OCI-M2 (cell line): ENCODE data around the gene PRDM10.
"Not testable (repeated sequence)": the region's sequence is repeated elsewhere in the genome, so short reads cannot be mapped to it uniquely, and the experiment has no call there.

Experiments used
- DNase-seq: peaks from one replicate; lab custom pipeline; 2025; ENCODE audit not compliant: unreplicated experiment; lab: John Stamatoyannopoulos, UW

The PRDM10 gene

DNA sequence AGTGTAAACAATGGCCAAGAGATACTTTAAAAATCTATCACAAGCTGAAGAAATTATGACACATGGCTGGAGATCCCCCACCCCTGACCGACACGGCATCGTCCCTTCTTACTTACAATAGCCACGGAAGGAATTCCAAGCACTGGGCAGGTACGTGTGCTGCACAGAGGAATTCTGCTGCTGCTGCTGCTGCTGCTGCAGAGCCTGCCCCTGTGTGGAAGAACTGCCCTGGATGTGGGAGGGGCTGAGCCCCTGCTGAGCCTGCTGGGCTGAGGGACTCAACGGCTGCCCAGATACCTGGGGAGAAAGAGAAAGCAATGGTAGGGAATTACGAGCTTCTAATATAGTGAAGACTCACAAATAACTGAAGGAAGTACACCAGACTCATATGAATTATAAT lies 92.3 kb downstream of the PRDM10 start:
- DNase-seq, result no peak

DNA sequence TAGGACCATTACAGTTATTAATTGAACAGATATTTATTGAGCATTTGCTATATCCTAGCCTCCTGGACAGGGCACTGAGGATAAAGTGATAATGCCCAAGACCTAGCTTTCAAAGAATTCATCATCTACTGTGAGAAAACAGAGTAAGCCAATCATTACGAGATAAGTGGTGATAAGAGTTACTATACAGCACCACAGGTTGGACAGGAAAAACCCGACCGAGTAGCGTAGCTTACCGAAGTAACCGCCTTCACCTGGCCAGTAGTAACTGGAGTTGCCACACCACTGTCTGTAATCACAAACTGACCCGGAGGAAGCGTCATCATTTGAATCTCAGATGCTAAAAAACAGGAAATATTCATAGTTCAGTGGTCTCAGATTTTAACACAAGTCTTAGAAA lies 97.2 kb downstream of the PRDM10 start:
- DNase-seq, result no peak

DNA sequence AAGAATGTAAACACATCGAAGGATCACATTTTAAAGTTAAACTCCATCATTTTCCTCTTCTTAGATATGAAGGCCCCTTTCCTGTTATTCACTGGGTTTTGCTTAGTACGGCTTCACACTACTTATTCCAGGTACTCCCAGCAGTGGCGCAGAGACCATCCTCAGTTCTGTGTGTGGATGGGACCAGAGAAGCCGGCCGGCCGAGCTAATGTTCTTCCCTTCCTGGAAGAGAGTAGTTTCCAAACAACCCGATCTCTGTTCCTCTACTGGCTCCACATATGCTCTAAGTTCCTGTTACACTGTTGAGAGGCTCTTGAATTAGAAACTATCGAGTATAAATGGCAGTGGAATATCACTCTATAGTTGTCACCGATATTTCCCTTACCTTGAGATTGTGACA lies 106.6 kb downstream of the PRDM10 start:
- DNase-seq, result no peak

DNA sequence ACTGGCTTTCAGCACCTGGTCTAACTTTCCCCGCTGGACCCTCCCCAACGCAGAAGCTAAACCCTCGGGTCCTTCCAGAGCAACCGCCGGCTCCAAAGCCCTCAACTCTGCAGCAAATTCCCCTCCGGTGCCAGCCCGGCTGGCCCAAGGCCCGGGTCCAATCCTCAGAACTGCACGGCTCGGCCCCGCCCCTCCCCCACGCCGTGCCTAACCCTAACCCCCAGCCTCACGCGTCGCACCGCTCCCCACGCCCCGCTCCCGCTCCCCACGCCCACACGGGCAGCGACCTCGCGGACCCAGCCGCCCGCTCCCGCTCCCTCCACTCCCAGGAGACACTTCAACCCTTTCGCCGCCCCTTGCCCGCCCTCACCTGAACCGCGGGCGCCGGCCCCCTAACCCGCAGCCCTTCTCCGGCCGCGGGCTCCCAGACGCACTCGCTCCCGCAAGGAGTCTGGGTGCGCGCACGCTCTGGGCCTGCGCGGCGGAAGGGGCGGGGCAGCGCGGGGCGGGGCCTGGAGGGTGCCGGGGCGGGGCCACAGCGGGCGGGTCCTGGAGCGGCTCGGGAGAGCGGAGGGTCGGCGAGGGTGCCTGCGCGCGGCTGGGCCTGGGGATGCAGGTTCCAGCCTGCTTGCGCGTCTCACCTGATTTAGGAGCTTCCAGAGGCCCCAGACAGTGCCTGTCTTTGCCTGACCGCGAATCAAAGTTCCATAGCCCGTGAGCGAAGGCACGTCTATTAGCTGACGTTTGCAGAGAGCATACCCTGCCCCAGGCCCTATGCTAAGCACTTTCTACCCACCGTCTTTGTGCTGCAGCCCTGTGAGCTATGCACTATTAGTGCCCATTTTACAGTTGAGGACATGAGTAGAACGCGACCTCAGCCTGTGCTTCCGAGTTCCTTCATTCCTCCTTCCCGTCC lies 107.3 kb downstream of the PRDM10 start, which contains the start of gene NFRKB:
NFRKB (minus strand) TSS at position 453 of the 916 bp plus-strand sequence. CDS start 2,729 bp downstream, outside the sequence.
- DNase-seq, result peak; percentile 31

DNA sequence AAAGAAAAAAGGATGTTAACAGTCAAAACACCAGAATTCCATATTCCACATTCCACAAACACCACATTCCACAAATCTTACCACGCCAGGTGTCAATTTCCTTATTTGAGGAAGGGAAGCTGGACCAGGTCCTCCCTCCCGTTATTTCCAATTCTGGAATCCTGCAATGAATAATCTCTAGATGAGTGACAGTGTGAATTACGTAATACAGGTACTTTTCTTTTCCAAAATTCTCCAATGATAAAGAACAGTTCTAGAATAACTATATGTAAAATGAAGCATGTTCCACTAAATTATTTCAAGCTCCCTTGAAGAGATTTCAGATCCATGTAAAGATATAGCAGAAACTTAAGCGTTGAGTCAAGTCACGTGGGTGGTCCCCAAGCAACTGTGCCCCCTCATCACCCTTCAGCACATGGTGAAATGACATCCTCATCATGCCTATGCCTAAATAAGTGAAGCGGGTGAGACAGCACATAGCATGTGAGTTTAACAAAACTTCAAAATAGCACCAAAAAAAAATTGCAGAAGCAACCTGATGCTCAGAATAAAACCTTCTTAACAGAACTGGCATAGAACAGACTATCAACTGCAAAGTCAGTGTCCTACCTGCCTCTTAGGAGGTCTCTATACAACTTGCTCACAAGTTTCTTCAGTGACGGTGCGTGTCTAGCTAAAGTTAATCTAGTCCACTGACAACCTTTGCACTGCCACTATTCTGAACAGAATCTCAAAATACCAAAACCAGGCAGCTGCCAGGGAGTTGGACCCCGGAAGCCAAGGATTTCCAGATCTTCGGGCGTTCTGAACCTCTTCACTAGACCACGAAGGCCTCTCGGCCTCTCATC lies 108.1 kb downstream of the PRDM10 start:
- DNase-seq, result no peak

- no peak for DNase-seq
Observed at GRCh38 chr11:129888451-129888850, 114.2 kb downstream of the PRDM10 start.

- DNase-seq, result no peak
Observed at GRCh38 chr11:129885381-129885780, 117.3 kb downstream of the PRDM10 start.

DNA sequence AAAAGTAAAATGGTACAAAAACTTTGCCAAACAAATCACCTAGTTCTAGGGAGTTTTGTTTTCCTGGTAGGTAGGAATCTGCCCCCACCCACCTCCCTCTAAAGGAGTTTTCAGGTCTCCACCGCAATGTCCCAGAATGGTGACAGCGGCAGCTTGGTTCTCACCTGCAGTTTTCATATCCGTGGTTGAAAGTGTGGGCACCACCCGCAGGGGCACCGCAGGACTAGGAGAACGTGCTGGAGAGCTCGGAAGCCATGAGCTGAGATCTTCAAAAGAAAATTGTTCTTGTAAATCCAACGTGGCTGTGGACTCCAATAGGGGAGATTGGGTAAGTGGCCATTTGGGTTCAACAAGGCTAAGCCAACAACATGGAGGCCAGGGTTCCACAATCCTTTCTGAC lies 118.1 kb downstream of the PRDM10 start:
- DNase-seq, result no peak

- no peak for DNase-seq
Observed at GRCh38 chr11:129881570-129882170, 121.0 kb downstream of the PRDM10 start.

DNA sequence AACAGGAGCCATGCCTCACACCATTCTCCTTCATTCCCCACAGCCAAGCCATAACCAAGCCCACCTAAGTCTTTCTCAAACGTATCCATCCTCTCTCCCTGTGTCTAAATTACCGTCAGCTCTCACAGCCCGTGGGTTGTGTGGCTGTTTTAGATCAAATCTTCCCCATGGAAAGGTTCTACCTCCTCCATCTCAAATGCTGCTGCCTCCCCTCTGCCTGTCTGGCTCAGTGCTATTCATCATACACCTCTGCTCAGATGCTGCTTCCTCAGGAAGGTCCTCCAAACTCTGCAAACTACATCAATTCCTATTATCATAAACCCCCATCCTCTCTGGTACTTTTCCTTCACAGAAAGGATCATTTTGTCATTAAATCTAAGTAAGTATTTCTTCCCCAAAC lies 122.3 kb downstream of the PRDM10 start:
- DNase-seq, result no peak

DNA sequence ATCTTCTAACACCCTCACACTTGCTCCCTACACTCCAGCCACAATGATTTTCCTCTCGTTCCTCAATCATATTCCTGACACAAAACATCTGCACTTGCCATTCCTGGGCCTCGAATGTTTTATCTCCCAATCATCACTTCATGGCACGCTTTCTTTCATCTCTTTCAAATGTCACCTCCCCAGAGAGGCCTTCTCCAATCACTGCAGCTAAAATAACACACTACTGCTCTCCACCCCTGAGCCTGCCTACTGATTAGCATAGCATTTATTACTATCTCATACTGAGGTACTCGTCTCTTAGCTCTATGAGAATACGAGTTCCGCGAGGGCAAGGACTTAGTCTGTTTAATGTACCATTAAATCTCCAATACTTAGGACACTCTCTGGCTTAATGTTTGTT lies 130.7 kb downstream of the PRDM10 start:
- DNase-seq, result no peak

- DNase-seq, result not testable (repeated sequence)
Observed at GRCh38 chr11:129868626-129869025, 134.0 kb downstream of the PRDM10 start.

DNA sequence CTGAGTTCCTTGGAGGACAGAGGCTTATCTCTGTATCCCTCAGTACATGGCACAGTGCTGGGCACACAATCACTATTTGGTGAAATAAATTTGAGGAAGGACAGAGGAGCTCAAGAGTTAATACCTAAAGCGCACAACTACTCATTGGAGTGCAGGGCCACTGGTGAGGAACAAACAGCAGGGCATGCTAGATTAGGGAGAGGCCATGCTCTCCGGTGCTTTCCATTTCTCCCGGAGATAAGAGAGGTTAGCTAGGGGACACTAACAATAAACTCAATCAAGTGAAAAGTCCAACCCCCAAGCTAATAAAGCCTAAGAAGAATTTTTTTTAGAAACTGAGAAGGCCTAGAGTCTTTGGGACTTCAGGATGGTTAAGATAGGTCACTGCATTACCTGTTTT lies 136.3 kb downstream of the PRDM10 start:
- DNase-seq, result no peak

- no peak for DNase-seq
Observed at GRCh38 chr11:129865701-129866100, 136.9 kb downstream of the PRDM10 start.

GRCh38 chr11:129864811-129865210 lies 137.8 kb downstream of the PRDM10 start:
- DNase-seq, result no peak

DNA sequence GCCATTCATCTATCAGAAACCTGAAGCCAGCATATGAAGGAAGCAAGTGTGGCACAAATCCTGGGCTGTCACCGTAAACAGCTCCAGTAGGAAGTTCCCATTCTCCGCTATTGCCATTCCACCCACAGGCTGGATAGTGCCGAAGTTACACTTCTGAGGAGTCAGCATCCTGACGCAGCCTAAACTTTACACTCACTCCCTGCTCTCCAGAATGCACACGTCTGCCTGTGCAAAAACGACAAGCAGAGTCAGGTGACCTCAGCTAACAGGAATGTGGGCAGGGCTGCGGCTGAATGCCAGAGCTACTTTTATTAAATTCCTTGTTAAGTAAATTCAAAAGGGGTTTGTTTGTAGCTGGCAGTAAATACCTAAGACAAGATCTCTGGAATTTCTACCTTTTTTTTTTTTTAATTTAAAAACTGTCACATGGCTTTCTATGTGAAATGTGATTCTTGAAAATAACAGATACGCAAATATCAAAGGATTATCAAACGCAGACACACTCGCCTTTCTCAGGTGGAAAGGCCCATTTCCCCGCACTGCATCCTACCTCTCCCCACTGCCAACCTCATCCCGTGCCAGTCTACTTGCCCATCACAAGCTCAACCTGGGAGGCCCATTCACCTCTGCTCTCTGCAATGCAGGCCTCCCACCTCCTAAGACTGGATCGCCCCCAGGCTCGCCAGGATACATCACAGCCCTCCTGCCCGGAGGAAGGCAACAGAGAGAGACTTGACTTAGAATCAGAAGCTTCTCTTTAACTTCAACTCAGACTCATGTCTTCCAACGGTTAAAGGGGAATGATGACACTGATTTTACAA lies 140.7 kb downstream of the PRDM10 start:
- no peak for DNase-seq

DNA sequence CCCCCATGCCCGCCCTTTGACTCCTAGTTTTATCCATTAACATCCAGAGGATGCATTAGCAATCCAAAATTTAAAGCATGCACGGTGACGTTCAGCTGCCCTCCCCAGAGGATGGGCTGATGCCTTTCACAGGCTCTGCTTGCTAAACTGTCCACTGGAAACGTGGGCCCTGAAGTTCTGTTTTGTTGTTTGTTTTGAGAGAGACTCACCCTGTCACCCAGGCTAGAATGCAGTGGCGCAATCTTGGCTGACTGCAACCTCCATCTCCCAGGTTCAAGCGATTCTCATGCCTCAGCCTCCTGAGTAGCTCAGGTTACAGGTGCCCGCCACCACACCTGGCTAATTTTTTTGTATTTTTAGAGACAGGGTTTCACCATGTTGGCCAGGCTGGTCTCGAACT lies 146.6 kb downstream of the PRDM10 start:
- no peak for DNase-seq

DNA sequence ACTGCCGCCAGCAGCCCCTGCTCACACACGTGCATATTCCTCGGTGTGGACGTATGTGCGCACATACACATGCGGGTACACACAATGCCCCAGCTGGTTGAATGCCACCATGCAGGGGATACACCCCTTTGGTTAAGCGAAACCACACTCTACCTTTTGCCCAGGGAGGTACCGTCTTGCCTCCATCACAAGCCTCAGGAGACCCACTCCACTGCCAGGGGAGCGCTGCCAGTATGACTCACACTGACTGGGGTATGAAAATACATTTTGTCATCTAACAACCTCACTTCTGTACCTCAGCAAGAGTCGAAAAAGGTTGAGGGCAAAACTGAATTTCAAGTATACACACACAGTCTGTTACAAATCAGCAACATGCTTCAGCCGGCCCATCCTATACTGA lies 147.5 kb downstream of the PRDM10 start:
- DNase-seq, result no peak

GRCh38 chr11:129854232-129854805 lies 148.3 kb downstream of the PRDM10 start:
- no peak for DNase-seq

DNA sequence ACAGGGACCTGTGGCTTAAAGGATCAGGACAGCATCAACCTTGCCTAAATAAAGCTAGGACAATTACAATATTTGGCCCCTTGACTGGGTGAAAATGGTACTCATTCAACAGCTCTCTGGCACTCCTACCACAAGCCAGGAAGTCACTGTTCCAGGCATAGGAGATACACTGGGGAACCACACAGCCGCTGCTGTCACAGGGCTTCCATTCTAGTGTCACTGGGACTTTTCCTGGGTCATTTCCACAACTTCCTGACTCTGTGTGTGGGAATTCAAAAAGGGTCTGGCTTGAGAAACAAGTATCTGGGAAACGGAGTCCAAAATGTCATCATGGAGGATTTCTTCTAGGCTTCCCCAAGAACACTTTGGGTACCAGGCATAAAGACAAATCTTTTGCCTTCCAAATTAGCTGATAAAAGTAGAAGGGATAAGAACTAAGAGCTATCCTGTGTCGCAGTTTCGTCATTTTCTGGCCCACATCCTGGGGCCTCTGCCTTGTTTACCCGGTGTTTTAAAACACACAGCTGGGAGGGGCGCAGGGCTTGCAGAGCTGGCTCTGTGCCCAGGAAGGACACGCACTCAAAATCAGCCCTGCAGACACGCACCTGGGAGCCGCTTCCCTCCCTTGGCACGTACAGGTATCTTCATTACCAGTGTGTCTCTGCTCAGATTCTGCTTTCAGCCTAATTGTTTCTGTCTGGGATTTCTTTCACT lies 149.0 kb downstream of the PRDM10 start:
- no peak for DNase-seq
